HG03060 (cell line): ENCODE measurements around the gene FAM72D.
"Not testable (repeated sequence)": the region's sequence is repeated elsewhere in the genome, so short reads cannot be mapped to it uniquely, and the experiment has no call there.

Experiments used
- ATAC-seq: cut with Tn5 transposase; IDR thresholded peaks from one replicate; pipeline ENCODE4 v1.9.1; 2021; ENCODE audit warnings: low read depth, moderate number of reproducible peaks; ENCODE audit not compliant: unreplicated experiment

The FAM72D gene

DNA sequence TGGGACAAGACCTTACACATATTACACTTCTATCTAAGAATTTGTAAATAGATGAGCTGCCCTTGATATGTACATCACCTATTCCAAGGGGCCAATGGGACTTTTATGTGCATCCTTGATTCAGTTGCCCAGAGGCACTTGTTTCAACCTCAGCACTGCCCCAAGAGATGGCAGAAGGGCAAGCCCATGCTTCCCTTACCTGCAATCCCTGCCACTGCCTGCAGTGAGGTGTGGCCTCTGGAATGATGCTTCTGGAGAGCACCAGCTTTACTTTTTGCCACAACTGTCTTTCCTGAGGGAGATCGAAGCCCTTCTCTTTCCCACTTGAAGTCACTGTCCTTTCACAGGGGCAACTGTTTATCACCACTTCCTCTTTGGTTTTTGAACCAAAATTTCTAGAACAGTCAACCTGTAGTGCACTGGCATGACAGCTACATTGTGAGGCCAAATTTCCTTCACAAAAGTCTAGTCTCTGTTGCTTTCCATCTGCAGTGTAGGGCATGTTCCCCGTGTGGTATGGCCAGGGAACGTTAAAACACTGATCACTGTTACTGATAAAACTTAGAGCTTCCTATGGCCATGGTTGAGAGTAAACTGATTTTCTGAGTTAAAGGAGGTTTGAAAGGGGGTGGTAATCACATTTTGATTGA lies 48.6 kb downstream of the FAM72D start:
- ATAC-seq, result not testable (repeated sequence)

DNA sequence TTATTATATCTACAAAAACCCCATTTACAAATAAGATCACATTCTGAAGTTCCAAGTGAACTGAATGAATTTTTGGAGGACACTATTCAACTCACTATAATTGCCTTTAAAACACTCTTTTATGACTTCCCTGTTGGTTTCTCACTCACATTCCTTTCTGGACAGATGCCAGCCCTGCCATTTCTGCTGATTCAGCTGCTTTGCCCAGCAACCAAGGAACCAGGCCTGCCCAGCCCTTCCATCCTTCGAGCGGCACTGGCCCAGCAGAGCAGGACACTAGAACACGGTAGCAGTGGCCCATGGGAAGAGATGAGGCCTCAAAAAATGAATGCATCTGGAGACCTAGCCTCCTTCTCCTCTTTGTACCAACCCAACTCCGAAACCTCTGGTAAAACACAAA lies 50.5 kb downstream of the FAM72D start:
- not testable (repeated sequence) for ATAC-seq

DNA sequence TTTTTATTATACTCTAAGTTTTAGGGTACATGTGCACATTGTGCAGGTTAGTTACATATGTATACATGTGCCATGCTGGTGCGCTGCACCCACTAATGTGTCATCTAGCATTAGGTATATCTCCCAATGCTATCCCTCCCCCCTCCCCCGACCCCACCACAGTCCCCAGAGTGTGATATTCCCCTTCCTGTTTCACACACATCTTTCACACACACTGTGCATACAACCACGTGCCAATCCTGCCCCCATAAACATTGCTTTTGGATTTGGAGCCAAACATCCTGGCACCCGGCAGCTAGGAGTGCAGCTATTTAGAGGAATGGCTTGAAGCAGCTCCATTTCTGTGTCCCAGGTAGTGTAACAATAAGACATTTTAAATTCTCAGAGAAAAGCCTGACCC lies 51.4 kb downstream of the FAM72D start:
- not testable (repeated sequence) for ATAC-seq

DNA sequence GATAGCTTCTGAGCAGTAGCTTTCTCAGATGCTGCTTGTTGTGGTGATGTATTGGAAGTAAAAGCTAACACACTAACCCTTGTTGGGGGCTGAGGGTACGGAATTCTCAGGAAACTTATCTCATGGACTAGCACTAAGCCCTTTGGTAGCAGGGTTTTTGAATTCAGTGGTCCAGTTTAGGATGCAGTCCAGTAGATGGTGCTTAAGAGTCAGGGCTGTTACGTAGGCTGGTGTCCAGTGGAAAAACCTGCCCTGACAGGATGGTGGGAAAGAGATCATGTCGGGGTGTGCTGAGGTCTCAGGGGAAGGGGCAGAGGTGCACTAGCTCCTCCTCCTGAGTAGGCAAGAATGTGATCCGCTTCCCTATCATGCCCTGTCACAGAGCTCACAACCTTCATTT lies 59.6 kb downstream of the FAM72D start:
- not testable (repeated sequence) for ATAC-seq

DNA sequence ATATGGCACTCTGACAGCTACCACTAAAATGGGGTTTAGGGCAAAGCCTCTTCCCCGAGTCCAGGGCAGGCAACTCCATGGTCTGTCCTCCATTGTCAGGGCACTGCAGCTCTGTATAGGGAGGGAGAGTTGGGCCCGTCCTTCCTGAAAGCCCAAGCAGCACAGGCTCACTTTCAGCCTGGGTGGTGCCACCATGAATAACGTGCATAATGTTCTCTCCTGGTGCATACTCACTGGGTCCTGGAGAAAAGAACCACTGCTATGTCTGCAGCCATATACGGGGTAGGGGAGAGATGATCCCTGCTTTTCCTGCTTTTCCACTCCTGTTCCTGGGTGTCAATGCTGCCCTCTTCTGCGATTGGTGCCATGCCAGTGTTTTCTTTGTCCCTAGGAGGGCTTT lies 60.1 kb downstream of the FAM72D start:
- ATAC-seq, result not testable (repeated sequence)

DNA sequence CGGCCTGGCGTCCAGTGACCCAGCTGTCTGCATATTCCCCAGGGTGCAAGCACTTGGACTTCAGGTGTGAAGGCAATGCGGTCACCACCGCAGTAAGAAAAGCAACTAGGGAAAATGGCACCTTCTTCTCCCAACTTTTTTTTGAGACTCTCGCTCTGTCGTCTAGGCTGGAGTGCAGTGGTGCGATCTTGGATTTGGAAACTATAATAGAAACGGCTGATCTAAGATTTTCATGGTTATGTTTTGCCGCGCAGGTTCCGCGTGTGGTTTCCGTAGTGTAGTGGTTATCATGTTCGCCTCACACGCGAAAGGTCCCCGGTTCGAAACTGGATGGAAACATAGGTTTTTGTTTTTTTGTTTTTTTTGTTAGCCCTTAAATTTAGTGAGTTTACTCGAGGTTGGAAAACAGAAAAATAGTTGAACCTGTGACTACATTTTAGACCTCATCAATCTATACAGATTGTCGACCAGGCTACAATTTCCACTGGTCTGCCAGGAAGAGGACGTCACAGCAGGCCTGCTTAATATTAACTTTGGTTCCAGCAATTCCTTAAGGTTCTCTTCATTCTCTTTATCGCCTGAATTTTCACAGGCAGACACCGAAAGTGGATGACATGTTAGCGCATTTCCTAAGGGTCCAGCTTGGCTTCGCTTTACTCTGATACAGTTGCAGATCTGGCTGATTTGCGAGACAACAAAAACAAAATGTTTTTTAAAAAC lies 61.3 kb downstream of the FAM72D start:
- not testable (repeated sequence) for ATAC-seq

DNA sequence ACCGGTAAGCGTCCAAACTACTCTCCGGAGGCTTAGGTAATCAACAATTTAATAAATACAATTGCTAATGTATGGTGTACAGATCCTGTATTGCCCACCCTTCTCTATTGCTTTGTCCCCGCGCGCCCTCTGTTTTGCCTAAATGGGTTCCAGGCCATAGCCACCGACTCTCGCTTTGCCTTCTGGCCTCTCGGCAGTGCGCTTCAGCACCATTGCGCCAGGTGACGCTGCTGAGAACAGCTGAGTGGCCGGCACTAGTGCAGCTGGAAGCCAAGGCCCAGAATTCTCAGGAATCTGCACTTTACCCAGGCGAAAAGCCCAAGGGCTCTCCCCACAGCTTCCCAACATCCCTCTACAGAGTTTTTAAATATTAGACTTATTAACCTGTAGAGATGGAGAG lies 61.9 kb downstream of the FAM72D start:
- not testable (repeated sequence) for ATAC-seq

DNA sequence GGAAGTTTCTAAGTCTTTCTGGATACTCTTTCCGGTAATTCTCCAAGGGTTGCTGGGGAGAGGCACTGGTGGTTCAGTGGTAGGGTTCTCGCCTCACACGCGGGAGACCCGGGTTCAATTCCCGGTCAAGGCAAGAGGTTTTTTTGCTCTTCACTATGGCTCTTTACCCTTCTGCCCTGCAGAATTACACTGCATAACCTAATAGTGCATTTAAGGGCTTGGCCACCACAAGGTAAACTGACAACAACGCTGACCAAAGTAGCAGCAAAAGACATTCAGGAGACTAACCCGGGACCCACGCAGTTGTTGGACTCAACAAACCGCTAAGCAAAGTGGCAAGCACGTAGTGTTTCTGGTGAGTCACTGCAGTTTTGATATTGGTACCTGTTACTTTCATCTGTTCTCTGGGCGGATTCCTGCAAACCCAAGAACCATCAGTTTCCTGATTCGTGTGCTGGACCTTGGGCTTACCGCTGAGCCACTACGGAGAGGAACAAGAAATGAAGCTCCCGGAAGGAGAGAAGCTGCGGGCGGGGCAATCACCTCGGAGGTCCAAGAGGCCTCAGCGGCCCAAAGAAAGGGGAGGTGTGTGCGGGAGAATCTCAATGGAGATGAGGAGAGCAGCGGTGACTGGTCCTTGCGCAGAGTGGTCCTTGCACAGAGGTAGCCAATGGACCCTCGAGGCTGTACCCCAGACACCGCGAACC lies 65.4 kb downstream of the FAM72D start:
- peak; percentile 71 for ATAC-seq
